T follicular helper cell (primary cell): ENCODE measurements around the gene CNTFR.

Experiments used
- DNase-seq: peaks from one replicate; pipeline ENCODE4 v3.0.0-alpha.2; 2020; ENCODE audit warnings: low read depth

CNTFR gene

DNA sequence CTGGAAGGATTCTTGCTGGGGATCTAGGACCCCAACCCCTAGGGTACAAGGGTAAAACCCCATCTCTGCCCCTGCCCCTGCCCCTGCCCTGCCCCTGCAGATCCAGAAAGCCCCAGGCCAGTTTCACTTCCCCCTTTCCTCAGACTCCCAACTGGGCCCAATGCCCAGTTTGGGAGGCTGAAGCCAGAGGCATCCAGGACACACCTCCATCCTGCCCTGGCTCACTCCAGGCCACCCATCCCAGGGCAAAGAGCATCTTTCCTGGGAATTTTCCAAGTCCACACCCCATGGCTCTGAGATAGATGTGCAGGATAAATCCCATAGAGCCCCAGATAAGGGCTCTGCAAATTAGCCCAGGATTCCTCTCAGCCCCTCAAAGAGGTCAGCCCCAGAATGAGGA, 17.4 kb downstream of the CNTFR start:
- no peak for DNase-seq

DNA sequence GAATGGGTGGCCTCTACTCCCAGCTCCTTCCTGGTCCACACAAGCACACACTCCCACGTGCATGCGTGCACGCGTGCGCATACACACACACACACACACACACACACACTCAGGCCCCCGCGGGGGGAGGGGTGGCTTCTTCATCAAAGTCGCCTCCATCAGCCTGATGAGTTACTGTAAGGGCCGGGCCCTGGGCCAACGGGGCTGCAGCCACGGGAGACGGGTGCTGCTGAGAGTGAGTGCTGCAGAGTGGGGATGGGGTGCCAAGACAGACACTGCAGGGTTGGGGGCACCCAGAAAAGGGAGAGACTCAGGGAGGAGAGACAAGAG, 18.1 kb downstream of the CNTFR start:
- DNase-seq, result no peak

GRCh38 chr9:34570809-34571480, 18.6 kb downstream of the CNTFR start:
- DNase-seq, result no peak

DNA sequence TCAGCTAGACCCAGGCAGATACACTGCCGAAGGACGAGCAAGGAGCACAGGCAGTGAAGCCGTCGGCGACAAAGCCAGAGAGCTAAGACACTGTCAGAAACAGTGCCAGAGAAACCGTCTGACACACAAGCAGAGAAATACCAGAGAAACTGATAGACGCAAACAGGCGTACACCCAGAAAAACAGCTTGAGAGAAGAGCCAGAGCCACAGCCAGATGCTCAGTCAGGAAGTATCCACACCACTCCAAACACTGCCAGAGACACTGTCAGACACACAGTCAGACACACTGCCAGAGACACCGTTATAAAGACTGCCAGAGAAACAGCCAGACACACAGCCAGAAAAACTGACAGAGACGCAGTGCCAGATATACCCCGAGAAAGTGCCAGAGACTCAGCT, 19.1 kb downstream of the CNTFR start:
- DNase-seq, result no peak

DNA sequence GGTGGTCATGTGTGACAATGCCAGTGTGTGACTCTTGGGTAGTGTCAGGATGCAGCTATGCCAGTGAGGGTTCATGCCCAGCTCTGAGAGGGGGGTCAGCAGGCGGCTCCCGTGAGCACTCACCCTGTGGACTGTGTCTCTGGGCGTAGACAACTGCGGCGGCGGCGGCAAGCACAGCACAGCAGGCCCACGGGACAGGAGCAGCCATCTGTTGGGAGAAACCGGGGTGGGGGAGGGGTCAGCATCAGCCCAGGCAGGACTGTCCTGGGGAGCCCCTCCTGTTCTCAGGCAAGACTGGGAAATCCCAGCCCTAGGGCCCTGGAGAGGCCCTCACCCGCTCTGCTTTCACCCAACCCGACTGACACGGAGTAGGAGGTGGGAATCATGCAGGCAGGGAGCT, 20.8 kb downstream of the CNTFR start:
- no peak for DNase-seq

DNA sequence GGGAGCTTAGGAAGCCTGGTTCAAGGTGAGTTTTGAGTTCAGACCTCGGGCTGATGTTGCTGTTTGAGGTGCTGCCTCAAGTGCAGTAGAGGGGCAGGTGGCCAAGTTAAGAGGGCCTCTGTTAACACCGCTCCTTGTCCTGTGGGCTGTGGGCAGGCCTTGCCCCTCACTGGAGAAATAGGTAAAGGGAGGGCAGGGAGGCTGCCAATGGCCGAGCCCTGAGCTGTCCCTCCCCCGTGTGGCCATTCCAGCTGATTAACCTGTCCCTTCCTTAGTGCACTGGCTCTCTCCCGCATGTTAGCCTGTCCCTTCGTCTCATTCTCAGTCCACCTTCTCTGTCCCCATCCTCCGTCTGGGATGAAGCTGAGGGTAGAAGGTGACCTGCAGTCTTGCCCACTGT, 21.4 kb downstream of the CNTFR start:
- DNase-seq, result no peak

DNA sequence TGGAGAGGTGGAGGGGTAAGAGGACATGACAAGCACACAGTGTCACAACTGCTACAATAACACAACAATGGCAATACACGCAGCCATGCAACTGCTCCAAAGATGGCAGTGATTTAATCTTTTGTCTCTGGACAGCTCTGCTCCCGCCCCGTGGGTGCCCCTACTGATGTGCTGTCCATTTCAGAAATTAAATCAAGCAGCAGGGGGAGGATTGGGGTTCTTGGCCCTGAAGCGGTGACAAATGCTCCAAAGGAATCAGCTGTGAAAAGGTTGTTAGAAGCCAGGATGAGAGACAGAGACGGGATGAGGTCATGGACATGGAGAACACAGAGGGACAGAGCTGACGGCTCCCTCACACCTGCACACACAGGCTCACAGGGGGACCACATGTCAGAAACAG, 22.6 kb downstream of the CNTFR start:
- DNase-seq, result no peak

GRCh38 chr9:34566322-34566721, 23.2 kb downstream of the CNTFR start:
- DNase-seq, result no peak

GRCh38 chr9:34565856-34566255, 23.7 kb downstream of the CNTFR start:
- no peak for DNase-seq

DNA sequence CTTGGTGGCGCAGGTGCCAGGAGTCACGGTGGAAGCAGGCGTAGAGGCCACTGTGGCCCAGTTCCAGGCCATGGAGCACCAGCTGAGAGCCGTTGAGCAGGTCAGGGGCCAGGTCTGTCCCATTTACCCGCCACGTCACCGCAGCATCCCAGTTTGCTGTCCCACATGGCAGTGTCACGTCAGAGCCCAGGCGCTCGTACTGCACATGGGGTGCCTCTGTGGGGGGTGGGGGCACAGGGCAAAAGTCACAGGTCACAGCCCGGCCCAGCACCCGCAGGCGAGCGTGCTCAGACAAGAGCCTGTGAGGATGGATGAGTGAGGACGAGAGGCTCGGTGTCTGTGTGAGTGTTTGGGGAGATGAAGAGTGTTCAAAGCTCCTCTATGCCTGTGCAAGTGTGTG, 24.9 kb downstream of the CNTFR start:
- DNase-seq, result no peak

GRCh38 chr9:34563262-34563661, 26.3 kb downstream of the CNTFR start:
- no peak for DNase-seq

GRCh38 chr9:34562135-34562745, 27.3 kb downstream of the CNTFR start:
- DNase-seq, result no peak

DNA sequence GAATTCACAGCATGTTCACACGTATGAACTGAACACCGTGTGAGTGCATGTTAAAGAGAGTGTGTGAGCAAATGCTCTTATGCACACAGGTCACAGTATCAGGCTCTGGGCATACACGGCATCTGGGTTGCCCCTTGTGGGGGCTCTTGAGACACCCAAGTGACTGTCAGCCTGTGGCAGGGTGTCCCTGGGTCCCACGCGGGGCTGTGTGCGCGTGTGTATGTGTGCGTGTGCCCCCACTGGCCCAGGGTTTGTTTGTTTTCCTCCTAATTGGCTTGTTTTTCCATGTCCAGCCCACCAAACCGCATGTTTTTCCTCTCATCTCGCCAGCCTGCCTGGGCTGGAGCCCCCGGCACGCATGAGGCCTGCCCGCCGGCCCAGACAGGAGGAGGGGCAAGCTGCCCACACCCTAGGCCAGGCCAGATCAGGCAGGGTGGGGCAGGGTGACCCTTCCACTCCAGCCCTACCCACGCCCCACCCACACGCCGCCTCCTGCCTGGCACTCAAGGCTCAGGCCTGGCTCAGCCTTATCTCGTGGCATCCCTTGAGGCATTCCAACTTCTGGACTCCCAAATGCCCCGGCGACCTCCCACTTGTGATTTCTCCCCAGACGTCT, 28.8 kb downstream of the CNTFR start:
- no peak for DNase-seq

- no peak for DNase-seq
Observed at GRCh38 chr9:34559624-34560455, 29.7 kb downstream of the CNTFR start.

- DNase-seq, result no peak
Observed at GRCh38 chr9:34558919-34559623, 30.5 kb downstream of the CNTFR start.

- DNase-seq, result no peak
Observed at GRCh38 chr9:34558364-34558763, 31.2 kb downstream of the CNTFR start.

GRCh38 chr9:34557426-34558321, 31.9 kb downstream of the CNTFR start:
- DNase-seq, result no peak

- DNase-seq, result no peak
Observed at GRCh38 chr9:34556949-34557348, 32.6 kb downstream of the CNTFR start.

- no peak for DNase-seq
Observed at GRCh38 chr9:34555936-34556525, 33.5 kb downstream of the CNTFR start.

- no peak for DNase-seq
Observed at GRCh38 chr9:34555500-34555899, 34.0 kb downstream of the CNTFR start.

DNA sequence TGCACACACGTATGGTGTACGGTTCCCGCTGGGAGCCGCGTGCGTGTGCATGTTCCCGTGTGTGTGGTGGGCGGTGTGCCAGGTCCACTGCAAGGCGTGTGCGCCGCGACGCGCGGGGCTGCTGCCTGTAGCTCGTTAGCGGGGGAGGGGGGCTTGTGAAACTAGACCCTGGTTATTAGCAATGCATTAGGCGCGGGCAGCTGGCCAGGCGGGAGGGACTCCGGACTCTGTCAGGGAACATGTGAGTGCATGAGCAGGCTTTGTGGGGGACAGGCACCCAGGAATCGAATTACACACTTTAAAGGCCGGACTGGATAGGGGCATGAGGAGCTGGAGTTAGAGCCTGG, 34.5 kb downstream of the CNTFR start:
- no peak for DNase-seq
